Endometrium (tissue), 2 donors: ENCODE measurements around the gene ARHGAP28.
"Not testable (repeated sequence)": the region's sequence is repeated elsewhere in the genome, so short reads cannot be mapped to it uniquely, and the experiment has no call there.

Experiments used
- FAIRE-seq: peaks from 2 replicates; lab custom pipeline; 2012; peaks lifted over from hg19 to GRCh38; lab: Jason Lieb, UNC
- donor health status: control.
- donor health status: control.

ARHGAP28 gene

DNA sequence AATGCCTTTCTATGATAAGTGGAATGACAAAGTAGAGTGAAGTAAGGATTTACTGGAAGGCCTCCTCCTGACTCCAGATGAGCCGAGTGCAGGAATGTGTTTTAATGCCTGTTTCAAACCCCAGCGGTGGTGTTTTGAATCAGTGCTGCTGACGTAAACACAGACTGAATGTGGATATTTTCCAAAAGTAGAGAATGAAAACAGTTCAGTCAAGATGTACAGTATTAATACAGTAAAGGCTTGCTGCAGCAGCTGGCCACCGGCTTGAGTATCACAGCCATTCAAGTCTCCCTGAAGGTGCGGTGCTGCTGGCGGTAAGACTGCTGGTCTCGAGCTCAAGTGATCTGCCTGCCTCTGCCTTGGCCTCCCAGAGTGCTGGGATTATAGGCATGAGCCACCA is 46.7 kb downstream of the ARHGAP28 start:
- FAIRE-seq, result no peak

DNA sequence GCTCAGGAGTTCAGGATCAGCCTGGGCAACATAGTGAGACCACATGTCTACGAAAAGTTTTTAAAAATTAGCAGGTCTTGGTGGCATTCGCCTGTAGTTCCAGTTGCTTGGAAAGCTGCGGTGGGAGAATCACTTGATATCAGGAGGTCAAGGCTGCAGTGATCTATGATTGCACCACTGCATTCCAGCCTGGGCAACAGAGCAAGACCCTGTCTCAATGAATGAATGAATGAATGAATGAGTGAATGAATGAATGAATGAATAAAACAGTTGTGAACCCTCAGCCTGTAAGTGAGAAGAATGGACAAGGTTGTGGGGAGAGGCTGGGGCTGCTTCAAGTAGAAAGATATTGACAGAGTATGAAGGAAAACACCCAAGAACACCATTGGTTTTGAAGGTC is 48.0 kb downstream of the ARHGAP28 start:
- FAIRE-seq, result no peak

DNA sequence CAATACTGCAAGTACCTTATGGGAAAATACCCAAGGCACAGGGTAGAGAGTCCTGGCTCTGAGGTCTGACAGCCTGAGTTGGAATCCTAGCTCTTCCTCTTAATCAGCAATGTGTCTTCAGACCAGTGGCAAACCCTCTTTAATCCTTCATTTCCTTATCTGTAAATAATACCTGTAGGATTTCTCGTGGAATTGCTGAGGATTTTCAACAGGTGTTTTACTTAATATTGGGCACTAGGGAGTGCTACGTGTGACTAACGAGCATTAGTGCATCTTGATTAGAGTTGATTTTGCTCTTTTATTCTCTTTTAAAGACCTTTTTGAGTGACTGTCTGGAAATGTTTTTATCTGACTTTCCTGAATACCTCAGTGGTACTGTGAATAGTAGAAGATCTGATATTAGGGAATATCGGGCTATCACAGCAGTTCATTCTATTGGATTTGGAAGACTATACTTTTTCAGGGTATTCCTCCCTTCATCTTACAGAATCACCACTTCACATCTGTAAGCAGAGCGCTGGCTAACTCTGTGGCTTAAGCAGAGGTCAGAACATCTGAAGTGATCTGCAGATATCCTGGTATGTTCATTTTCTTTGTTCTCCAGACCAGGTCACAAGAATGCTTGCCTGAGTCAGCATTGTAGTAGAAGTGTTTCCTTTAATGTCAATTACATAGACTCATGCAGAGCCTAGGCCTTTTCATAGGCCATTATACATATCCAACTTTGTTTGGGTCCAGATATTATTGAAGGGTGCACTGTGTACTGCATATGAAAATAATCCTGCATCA is 49.1 kb downstream of the ARHGAP28 start:
- no peak for FAIRE-seq

GRCh38 chr18:6781142-6781714 is 51.7 kb downstream of the ARHGAP28 start:
- no peak for FAIRE-seq

DNA sequence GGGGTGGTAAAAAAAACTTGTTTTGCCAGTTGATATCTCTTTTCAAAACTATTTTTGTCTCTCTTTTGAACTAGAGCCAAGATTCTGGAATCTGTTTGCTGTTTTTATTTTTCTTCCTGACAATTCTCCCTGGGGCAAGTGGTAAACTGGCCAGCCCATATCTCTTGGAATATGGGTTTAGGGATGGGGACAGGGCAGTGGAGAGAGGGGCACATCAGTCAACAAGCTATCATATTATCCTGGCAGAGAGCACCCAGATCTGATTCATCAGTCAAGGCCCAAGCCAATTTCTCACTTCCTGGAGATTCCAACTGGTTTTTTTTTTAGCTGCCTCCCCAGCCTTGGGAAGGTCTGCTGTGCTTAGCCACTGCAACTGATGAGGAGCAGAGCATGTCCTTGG is 52.3 kb downstream of the ARHGAP28 start:
- no peak for FAIRE-seq

- no peak for FAIRE-seq
These were observed 53.3 kb downstream of the ARHGAP28 start for GRCh38 chr18:6782861-6783260.

GRCh38 chr18:6784046-6784445 is 54.5 kb downstream of the ARHGAP28 start:
- no peak for FAIRE-seq

- FAIRE-seq, result no peak
These were observed 55.5 kb downstream of the ARHGAP28 start for GRCh38 chr18:6785001-6785400.

- FAIRE-seq, result no peak
These were observed 55.9 kb downstream of the ARHGAP28 start for GRCh38 chr18:6785411-6785810.

GRCh38 chr18:6792391-6792790 is 62.9 kb downstream of the ARHGAP28 start:
- no peak for FAIRE-seq

GRCh38 chr18:6793455-6793854 is 63.9 kb downstream of the ARHGAP28 start:
- FAIRE-seq, result no peak

DNA sequence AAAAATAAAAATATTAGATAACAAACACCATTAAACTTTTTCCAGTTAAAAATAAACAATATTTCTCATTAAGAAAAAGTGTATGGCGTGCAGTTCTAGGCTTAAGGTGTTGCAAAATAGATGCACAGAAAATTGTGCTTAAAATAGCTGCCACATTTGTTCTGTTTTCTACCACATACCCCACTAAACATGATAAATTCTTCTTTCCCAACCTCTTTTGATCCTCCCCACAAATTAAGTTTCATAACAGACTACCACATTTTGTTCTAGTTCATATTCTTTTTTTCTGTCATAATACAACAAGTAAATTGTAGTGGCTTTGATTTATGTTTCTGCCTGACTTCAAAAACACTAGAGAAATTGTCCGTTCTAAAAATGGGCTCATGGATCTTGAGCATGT is 64.5 kb downstream of the ARHGAP28 start:
- FAIRE-seq, result no peak

DNA sequence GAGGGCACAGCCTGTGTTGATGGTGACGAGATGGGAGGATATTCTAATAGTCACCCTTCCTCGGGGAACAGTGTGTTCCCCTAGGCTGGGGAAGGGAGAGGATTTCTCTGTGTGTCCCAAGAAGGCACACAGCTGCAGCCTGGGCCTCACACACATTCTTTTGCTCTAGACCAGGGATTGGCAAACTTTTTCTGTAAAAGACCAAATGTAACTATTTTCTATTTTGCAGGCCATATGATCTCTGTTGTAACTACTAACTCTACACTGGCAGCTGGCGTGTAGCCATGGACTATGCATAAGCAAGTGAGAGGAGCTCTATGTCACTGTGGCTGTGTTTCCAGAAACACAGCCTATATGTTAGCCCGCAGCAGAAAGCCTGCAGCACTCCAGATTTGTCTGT is 65.8 kb downstream of the ARHGAP28 start:
- FAIRE-seq, result no peak

DNA sequence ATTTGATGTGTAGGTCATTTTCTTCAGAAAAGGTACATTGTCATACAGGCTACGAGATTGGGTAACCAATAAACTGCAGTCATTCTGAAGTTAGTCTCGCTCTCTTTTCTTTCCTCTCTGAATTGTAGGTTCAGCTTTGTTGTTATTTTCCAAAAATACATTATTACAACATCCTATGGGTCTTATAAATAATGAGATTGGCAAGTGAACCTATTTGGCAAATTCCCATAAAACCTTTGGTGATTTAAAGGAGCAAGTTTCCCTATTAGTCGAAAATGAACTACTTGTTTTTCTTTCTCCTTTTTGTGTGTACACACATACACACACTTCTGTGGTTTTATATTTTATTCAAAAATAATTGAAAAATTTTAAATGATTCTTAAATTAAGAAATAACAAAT is 67.0 kb downstream of the ARHGAP28 start:
- no peak for FAIRE-seq

DNA sequence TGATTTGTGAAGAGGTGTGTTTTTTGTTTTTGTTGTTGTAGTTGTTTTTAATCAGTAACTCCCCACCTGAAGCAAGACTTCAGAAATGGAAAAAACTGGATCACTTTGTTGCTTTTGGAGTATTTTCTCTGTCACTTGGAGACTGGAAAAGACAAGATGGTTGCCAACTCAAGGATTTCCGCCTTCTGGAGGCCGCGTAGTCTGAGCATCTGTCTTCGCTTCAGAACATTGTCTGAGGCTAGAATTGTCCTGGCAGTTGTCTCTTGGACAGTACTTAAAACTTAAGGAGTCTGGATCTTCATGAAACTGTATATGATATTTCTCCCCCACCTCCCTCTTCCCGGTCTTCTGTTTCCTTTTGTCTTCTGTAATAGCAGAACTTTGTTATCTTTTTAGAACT is 67.7 kb downstream of the ARHGAP28 start:
- FAIRE-seq, result no peak

GRCh38 chr18:6798896-6799295 is 69.4 kb downstream of the ARHGAP28 start:
- FAIRE-seq, result no peak

GRCh38 chr18:6800309-6800708 is 70.8 kb downstream of the ARHGAP28 start:
- FAIRE-seq, result not testable (repeated sequence)

DNA sequence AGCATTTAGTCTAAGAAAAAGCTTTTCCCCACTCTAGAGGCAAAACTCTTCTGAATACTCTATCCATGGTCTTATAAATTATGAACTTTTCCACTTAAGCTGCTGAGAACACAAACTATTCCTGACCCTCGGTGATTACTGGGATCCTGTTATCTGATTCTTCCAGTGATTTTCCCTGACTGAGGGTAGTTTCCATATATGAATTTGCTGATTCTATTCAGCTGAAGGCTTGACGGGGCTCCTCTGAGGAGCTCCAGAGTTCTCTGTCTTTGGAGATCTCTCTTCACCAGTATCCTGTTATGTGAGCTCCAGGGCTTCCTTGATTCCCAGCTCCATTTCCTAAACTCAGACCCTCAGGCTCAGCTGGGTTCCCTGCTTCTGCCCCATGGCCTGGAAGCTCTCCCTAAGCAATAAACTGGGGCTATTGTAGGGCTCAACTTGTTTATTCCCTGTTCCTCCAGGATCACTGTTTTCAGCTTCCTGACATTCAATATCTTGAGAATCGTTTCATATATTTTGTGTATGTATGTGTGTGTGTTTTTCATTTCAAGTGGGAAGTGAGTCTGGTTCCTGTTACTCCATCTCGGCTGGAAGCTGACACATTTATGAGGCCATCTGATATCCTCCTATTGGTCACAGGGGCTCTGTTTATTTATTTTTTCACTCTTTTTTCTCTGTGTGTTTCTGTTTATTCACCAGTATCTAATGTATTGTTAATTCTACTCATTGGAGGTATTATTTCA is 78.2 kb downstream of the ARHGAP28 start:
- no peak for FAIRE-seq

GRCh38 chr18:6810191-6810590 is 80.7 kb downstream of the ARHGAP28 start:
- no peak for FAIRE-seq

DNA sequence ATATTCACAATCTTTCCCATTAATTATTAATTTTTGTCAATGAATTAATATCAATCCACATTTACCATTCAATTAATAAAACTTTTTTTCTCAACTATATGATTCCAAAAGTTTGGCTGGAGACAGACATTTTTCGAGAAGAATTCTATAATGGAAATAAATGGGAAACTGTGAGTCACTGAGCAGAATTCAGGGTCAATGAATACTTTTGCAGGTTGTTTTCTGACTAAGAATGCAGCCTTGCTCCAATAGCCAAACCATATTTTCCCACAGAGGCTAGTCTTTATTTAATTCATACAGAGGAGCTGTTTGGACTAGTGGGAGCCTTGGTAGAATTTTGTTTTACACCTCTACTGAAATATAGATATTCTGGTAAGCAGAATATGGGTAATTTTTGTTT is 82.3 kb downstream of the ARHGAP28 start:
- peak; percentile 54 for FAIRE-seq

DNA sequence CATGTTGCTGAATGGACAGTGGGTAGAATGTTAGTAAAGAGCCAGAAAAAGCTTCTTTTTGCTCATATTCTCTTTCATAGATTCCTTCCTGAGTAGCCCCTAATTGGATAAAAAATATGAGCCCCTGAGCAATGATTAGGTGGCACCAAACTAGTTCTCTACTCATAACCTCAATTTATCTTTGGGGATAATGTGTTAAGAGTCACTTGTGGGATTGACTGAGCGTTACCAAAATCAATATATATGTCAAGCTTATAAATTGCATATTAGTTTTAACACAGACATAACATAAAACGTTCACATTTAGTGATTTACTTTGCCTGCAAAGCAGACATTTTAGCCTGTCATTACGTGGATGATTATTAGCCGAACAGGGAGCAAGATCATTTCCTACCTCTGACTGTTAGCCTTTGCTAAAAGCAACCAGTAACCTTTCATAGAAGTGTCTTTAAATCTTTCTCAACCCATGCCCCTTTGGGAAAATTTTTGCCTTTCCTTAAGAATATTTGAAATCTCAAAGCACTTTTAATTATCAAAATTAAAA is 85.4 kb downstream of the ARHGAP28 start:
- FAIRE-seq, result no peak

DNA sequence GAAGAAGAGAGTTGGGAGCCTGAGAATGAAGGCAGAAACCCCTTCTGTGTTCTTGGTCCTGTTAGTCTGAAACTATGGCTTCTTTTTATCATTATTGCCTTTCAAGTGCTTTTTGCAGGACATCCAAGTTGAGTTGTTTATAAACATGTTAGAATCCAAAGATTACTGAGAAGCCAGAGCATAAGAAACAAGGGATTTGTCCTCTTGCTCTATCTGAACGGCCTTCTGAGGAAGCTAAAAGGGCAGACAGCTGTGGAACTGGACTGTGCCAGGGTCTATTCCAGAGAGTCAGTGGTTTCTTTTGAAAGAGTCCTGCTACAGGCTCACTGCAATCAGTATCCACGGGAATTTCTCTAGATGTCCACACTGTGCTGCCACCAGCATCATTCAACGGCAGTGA is 86.6 kb downstream of the ARHGAP28 start:
- FAIRE-seq, result no peak

DNA sequence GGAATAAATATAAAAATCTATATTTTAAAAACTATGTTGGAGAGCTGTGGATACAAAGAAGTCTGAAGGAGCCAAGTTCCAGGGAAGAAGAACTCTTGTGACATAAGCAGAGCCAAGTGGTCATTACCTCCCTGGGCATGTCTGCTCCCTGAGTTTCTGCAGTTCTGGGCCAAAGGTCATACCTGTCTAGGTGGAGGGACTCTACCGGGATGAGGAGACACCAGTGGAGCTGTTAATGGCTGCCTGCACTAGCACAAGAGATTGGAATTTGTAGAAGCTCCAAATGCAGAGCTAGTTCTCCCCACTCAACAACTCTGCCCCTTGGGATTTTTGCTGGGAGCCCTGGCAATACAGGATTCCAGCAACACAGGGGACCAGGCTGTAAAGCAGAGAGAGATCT is 89.8 kb downstream of the ARHGAP28 start:
- no peak for FAIRE-seq
